GM18873 (cell line): Measurements from ENCODE around the gene NBPF14.
"Not testable (repeated sequence)": the region's sequence is repeated elsewhere in the genome, so short reads cannot be mapped to it uniquely, and the experiment has no call there.

Experiments used
- ATAC-seq: cut with Tn5 transposase; IDR thresholded peaks from one replicate; pipeline ENCODE4 v1.9.1; 2021; ENCODE audit warnings: mild to moderate bottlenecking, moderate library complexity, moderate number of reproducible peaks; ENCODE audit not compliant: unreplicated experiment, low FRiP score

NBPF14 gene

DNA sequence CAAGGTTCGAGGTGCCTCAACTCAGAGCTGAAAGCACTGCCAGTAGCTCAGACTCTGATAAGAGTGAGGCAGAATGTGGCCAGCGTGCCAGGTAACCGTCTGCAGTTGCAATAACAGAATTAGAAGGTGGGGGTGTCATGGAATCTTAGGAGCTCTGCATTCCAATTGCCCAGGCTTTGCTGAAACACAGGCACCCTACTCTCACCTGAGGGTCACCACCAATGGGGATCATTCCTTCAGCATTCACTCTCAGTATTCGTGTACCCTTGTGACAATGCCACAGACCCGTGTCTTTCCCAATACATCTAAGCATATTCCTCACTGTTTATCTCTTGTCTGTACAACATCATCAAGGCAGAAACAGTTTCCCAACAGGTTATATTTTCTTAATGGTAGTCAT is at the start of gene NBPF14:
TSS of gene NBPF14 (minus strand) at position 101 of the 400 bp plus-strand sequence. CDS start 294 bp downstream, outside the sequence.
- not testable (repeated sequence) for ATAC-seq

- not testable (repeated sequence) for ATAC-seq
Measured at GRCh38 chr1:148625451-148625850, 29.6 kb upstream of the NBPF14 start.

- ATAC-seq = not testable (repeated sequence)
Measured at GRCh38 chr1:148618216-148618615, 22.4 kb upstream of the NBPF14 start.

DNA sequence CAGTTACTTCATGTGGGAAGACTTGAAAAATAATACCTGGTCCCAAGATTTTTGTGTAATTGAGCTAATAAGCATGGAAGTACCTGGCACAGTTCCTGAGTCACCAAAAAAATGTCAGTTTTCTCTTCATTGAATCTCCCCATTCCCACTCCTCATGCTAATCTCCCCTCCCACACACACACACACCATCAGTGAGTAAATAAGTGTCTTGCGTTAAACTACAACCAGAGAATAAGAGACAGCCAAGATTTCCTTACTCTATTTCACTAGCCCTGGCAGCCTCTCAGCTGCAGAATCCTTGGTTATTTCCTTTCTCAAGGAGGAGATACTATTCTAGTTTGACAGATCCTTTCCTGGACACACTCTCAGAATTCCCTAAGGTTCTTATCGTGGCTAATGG is 9.5 kb upstream of the NBPF14 start:
- ATAC-seq = not testable (repeated sequence)

DNA sequence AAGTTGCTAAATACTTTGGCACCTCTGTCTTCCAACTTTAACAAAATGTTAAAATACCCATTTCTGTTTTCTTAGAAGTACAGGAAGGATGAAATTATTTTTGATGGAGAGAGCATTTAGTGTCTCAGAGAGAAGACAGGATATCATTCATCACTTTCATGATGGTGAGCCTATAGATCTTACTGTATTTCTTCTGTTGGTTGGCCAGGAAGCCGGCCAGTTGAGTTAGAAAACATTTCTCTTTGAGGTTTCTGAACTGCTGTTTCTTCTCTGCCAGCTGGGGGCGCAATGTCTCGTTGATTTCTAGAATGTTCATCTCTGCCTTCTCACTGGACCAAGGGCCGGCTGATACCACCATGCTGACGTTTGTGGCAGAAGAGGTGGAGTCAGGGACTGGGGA is 451 bp downstream of the NBPF14 start:
- not testable (repeated sequence) for ATAC-seq

DNA sequence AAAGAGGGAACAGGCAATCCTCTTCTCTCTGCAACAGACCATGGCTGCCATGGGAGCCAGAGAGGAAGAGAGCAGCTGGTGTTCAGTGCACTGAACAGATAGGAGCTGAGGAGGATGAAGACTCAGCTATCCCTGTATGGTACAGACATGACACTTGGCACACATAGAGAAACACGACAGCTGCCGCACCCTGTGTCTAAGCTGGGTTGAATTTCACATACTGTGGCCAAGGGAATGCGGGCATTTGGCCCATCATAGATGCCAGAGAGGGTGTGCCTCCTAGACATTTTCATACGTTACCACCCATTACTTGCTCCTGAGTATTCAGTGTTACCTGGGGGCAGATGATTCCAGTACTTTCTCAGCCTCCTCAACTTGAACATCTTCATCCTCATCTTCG is 4.7 kb downstream of the NBPF14 start:
- not testable (repeated sequence) for ATAC-seq

DNA sequence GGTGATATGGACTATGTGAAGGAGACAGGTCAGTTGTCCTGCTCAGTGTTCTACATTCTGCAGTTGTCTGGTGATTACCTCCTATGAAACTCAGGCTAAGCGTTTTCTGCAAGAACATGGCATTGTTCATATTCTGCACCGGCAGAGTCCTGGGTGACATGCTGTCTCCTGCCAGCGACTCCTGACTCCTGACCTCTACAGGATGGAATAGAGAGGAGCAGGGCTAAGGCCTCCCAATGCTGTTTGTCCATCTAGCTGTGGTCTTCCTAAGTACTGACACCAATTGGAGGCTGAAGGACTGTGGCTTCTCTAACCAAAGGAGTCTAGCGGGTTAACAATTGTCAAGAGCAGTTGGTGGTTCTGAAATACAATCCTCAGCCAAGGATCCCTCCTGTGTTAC is 63.7 kb downstream of the NBPF14 start:
- not testable (repeated sequence) for ATAC-seq

- ATAC-seq = not testable (repeated sequence)
Measured at GRCh38 chr1:148529101-148529567, 66.7 kb downstream of the NBPF14 start.

- not testable (repeated sequence) for ATAC-seq
Measured at GRCh38 chr1:148528591-148528990, 67.2 kb downstream of the NBPF14 start.

- not testable (repeated sequence) for ATAC-seq
Measured at GRCh38 chr1:148526587-148526986, 69.2 kb downstream of the NBPF14 start.

GRCh38 chr1:148523205-148524144 is 72.3 kb downstream of the NBPF14 start:
- ATAC-seq = peak; percentile 13

- peak; percentile 81 for ATAC-seq
Measured at GRCh38 chr1:148522561-148523204, 73.1 kb downstream of the NBPF14 start.

- peak; percentile 54 for ATAC-seq
Measured at GRCh38 chr1:148522072-148522471, 73.7 kb downstream of the NBPF14 start.

GRCh38 chr1:148514310-148514709 is 81.5 kb downstream of the NBPF14 start:
- not testable (repeated sequence) for ATAC-seq

DNA sequence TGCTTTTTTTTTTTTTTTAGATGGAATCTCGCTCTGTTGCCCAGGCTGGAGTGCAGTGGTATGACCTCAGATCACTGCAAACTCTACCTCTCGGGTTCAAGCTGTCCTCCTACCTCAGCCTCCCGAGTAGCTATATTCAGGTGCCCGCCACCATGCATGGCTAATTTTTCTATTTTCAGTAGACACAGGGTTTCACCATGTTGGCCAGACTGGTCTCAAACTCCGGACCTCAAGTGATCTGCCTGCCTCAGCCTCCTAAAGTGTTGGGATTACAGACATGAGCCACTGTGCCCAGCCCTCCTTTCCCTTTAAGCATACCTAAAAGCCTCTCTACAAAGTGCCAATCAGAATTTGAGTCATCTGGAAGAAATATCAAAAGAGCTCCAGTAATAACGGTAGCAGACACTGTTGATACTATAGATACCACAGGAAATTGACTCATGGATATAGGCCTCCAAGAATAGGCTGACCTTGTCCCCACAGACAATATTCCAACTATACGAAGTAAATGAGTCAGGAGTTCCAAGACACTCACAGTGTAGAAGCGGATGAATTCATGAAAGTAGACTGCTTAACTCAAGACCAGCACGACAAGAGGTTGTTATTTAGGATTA is 83.1 kb downstream of the NBPF14 start:
- not testable (repeated sequence) for ATAC-seq

- not testable (repeated sequence) for ATAC-seq
Measured at GRCh38 chr1:148493933-148494332, 101.9 kb downstream of the NBPF14 start.

DNA sequence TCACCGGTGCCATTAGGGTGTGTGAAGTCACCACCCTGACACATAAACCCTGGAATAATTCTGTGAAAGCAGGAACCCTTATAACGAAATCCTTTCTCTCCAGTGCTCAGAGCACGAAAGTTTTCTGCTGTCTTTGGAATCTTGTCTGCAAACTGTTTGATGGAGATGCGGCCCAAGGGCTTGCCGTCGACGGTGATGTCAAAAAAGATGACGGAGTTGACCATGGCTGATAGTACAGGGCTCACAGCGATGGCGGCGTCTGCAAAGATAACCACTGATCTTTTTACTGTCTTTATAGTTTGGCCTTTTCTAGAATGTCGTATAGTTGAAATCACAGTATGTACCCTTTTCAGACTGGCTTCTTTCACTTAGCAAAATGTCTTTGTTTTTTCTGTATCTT is 112.8 kb downstream of the NBPF14 start, which contains the start of gene PPIAL4G:
TSS of gene PPIAL4G (minus strand) at position 274 of the 400 bp plus-strand sequence. CDS start at position 224, 50 bp downstream.
- ATAC-seq = not testable (repeated sequence)
